ENCODE results near the gene NOTUM. TPM values are rescaled to one million over a fixed set of nuclear protein-coding genes. Genes with fewer than 3 reads are reported as not detected.

Gene NOTUM
- total RNA-seq, 4 donors from 2014 or later, result 1.7 to 1.8 (median 1.7) TPM; not detected in 1

DNA sequence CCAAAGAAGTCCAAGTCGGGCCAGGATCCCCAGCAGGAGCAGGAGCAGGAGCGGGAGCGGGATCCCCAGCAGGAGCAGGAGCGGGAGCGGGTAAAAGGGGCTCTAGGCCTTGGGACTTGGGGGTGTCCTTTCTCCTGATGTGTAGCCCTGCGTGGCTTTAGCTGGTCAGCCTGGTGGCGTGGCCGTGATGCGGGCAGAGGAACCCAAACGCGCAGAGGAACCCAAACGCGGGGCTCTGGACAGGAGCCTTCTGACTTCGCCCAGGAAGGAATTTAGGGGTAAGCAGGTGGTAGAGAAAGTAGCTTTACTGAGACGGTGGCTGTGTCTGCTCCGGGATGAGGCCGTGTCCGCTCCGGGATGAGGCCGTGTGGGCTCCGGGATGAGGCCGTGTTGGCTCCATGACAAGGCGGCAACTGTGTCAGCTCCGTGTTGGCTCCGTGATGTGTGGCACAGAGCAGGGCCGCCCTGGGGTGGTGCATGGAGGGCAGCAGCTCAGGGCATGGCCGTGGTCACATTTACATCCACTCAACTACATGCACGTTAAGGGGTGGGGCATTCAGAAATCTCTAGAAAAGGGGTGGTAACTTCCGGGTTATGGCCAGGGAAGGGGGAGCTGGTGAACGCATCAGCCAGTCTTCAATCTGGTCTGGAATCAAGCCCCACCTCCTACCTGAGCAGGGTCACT, 35.9 kb upstream of the NOTUM start:
- in situ Hi-C loops (cut with MboI; ENCODE audit: low sequenced_read_pairs in 4 of 4) (no loop called here), intact Hi-C loops (cut with DNase I; ENCODE audit: low total_unique reads) (no loop called here)
- Histone ChIP-seq H3K4me3 (no peak overlapping the region), H3K27ac (no peak overlapping the region), H3K27me3 (no peaks in the 10 kb centered on the region), H3K36me3 (peaks cover 0 to 4% of the 10 kb centered on the region in 2 donors), H3K4me1 (peaks cover 23 to 52% of the 10 kb centered on the region in 2 donors), H3K9me3 (no peaks in the 10 kb centered on the region)
- TF ChIP-seq, protein P1, sequence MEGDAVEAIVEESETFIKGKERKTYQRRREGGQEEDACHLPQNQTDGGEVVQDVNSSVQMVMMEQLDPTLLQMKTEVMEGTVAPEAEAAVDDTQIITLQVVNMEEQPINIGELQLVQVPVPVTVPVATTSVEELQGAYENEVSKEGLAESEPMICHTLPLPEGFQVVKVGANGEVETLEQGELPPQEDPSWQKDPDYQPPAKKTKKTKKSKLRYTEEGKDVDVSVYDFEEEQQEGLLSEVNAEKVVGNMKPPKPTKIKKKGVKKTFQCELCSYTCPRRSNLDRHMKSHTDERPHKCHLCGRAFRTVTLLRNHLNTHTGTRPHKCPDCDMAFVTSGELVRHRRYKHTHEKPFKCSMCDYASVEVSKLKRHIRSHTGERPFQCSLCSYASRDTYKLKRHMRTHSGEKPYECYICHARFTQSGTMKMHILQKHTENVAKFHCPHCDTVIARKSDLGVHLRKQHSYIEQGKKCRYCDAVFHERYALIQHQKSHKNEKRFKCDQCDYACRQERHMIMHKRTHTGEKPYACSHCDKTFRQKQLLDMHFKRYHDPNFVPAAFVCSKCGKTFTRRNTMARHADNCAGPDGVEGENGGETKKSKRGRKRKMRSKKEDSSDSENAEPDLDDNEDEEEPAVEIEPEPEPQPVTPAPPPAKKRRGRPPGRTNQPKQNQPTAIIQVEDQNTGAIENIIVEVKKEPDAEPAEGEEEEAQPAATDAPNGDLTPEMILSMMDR (IDR thresholded peaks at IDR 0.05 in 4 of 5, conservative IDR thresholded peaks at IDR 0.05 in 1 of 5), result no peak
- TF ChIP-seq POLR2A (IDR thresholded peaks at IDR 0.05), result no peak
- no peak for ATAC-seq
- DNase-seq, result no peak

DNA sequence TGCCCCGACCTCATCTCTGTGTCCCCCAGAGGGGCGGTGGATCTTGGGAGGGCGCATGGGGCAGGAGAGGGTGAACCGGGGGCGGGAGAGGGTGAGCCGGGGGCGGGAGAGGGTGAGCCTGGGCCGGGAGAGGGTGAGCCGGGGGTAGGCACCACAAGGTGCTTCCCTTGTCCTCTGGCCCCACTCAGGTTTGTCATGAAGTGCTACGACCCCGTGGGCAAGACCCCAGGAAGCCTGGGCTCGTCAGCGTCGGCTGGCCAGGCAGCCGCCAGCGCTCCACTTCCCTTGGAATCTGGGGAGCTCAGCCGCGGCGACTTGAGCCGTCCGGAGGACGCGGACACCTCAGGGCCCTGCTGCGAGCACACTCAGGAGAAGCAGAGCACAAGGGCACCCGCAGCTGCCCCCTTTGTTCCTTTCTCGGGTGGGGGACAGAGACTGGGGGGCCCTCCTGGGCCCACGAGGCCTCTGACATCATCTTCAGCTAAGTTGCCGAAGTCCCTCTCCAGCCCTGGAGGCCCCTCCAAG, 35.3 kb upstream of the NOTUM start:
- Histone ChIP-seq H3K9me3 (no peaks in the 10 kb centered on the region), H3K27ac (no peak overlapping the region), H3K36me3 (peaks cover 0 to 4% of the 10 kb centered on the region in 2 donors), H3K4me1 (peaks cover 23 to 51% of the 10 kb centered on the region in 2 donors), H3K4me3 (no peak overlapping the region), H3K27me3 (no peaks in the 10 kb centered on the region)
- ATAC-seq, result no peak
- TF ChIP-seq POLR2A (IDR thresholded peaks at IDR 0.05), result no peak
- TF ChIP-seq, protein P1 (IDR thresholded peaks at IDR 0.05 in 4 of 5, conservative IDR thresholded peaks at IDR 0.05 in 1 of 5), result no peak
- intact Hi-C loops (cut with DNase I; ENCODE audit: low total_unique reads), result no loop called here
- DNase-seq, result no peak
- in situ Hi-C loops (cut with MboI; ENCODE audit: low sequenced_read_pairs in 4 of 4), result no loop called here

DNA sequence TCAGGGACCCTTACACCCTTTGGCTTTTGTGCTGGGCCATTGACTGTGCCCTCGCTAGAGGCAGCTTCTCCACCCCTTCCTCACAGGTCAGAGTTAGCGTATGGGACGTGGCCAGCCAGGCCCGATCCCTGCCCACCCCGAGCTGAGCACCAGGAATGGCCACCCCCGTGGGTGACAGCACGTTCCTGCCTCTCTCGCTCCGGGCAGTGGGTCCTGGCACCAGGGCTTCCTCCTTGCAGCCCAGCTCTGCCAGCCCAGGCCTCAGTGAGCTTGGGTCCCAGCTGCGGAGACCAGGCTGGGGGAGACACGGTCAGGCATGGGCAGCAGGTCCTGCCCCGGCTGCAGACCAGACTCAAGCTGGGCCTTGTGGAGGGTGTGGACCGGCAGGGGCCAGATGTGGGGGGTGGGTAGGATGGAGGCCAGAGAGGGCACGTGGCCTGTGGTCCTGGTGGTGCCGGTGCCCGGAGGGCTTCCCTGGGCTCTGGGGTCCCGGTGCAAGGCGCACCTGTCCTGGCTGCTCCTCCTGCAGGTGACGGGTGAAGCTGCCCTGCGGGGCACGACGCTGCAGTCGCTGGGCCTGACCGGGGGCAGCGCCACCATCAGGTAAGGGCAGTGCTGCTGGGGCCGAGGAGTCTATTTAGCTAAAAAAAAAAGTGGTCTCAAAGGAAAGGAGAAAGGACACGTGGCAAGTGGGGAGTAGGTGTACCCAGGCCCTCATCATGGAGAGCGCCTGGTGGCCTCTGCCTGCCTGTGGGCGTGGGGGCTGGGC, 34.7 kb upstream of the NOTUM start:
- no peaks in the 10 kb centered on the region for H3K27me3 ChIP-seq
- peaks cover 17 to 51% of the 10 kb centered on the region in 2 donors for H3K4me1 ChIP-seq
- no peak for DNase-seq
- H3K27ac ChIP-seq, result no peak overlapping the region
- in situ Hi-C loops (cut with MboI; ENCODE audit: low sequenced_read_pairs in 4 of 4), result no loop called here
- intact Hi-C loops (cut with DNase I; ENCODE audit: low total_unique reads), result no loop called here
- peaks cover 0 to 4% of the 10 kb centered on the region in 2 donors for H3K36me3 ChIP-seq
- TF ChIP-seq, protein P1 (IDR thresholded peaks at IDR 0.05 in 4 of 5, conservative IDR thresholded peaks at IDR 0.05 in 1 of 5), result no peak
- TF ChIP-seq POLR2A (IDR thresholded peaks at IDR 0.05), result no peak
- ATAC-seq, result no peak
- no peak overlapping the region for H3K4me3 ChIP-seq
- H3K9me3 ChIP-seq, result no peaks in the 10 kb centered on the region

DNA sequence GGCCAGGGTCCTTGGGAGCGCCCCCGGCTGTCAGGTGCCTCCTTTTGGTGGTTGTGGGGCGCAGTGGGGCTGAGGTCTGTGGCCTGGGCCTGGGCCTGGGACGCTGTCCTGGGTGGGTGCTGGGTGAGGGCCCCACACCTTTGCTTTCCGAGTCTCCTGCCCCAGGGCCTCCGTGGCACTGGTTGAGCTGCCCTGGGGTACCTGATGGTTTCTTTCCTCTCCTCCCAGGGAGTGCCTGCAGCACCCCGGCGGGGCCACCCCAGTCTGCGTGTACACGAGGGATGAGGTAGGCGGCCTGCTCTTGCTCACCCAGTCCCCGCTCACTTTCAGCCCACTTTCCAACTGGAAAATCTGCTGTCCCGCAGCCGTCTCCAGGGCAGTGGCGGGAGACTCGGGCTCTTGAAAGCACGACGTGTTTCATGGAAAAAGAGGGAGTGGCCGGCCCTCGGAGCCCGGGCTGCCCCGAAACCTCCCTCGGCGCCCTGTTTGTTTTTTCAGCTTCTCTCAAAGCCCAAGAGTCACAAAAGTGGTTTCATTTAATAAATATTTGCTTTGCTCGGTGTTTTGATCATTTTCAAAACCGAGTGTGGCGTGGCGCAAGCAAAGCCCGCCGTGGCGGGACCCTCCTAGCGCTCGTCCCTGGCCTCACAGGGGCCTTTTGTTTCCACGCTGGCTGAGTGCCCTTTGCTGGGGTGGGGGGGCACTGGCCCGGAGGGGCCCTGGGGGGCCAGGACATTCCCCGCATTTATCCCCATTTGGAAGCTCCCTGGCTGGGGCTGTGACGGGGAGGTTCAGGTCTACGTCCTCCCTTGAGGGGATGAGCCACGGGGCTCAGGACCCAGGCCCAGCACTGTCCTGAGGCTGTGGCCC, 33.8 kb upstream of the NOTUM start:
- in situ Hi-C loops (cut with MboI; ENCODE audit: low sequenced_read_pairs in 4 of 4), result no loop called here
- DNase-seq (no peak), ATAC-seq (no peak)
- H3K4me1 ChIP-seq, result peaks cover 17 to 43% of the 10 kb centered on the region in 2 donors
- TF ChIP-seq POLR2A (IDR thresholded peaks at IDR 0.05), result no peak
- TF ChIP-seq, protein P1 (IDR thresholded peaks at IDR 0.05 in 4 of 5, conservative IDR thresholded peaks at IDR 0.05 in 1 of 5), result no peak
- intact Hi-C loops (cut with DNase I; ENCODE audit: low total_unique reads), result no loop called here
- H3K9me3 ChIP-seq, result no peaks in the 10 kb centered on the region
- H3K27me3 ChIP-seq, result no peaks in the 10 kb centered on the region
- H3K36me3 ChIP-seq, result peaks cover 0 to 4% of the 10 kb centered on the region in 2 donors
- H3K4me3 ChIP-seq, result no peak overlapping the region
- no peak overlapping the region for H3K27ac ChIP-seq

Measured in gastrocnemius medialis (tissue), 4 donors.